Colonic mucosa (tissue), 4 donors: ENCODE data around the gene SLC7A7. TPM values are rescaled to one million over a fixed set of nuclear protein-coding genes. Genes with fewer than 3 reads are reported as not detected.

Experiments
- DNase-seq: peaks from one replicate; pipeline ENCODE4 v3.0.0-alpha.2; 2020
- H3K27ac ChIP-seq: fragments of 200-600 bp; one replicate; pipeline ENCODE4 v1.8.0; 2021
- H3K27me3 ChIP-seq: fragments of 200-600 bp; one replicate; pipeline ENCODE4 v1.8.0; 2021
- H3K36me3 ChIP-seq: fragments of 200-600 bp; one replicate; pipeline ENCODE4 v1.8.0; 2021
- H3K4me1 ChIP-seq: fragments of 200-600 bp; one replicate; pipeline ENCODE4 v1.8.0; 2021; ENCODE audit warnings: mild to moderate bottlenecking
- H3K4me3 ChIP-seq: fragments of 200-600 bp; one replicate; pipeline ENCODE4 v1.8.0; 2021
- H3K9ac ChIP-seq, 2 donors: one replicate each; pipeline ENCODE4 v1.7.0; 2013; ENCODE audit warnings: control low read depth in 2 of 2, low read depth in 2 of 2, low read length in 2 of 2
- H3K9me3 ChIP-seq: fragments of 200-600 bp; one replicate; pipeline ENCODE4 v1.8.0; 2021
- intact Hi-C: fragments of 100-400 bp; cut with DNase I; formaldehyde crosslinking; loops from one replicate; pipeline ENCODE4 v1.14.1; 2022
- total RNA-seq, 2 donors: library from RNA; stranded (reverse); fragmentation: NEBNext Ultra II Directional in 1 of 2; extraction: Animal tissue kit (Norgen Biotek cat#: 25700) in 1 of 2; gene quantifications; one replicate each; pipeline ENCODE4 v1.2.1, GENCODE V29; 2021
- TF ChIP-seq, protein P1 (sequence below): fragments of 200-600 bp; IDR thresholded peaks from one replicate; pipeline ENCODE4 v1.8.0; 2022; ENCODE audit warnings: antibody characterized with exemption, mild to moderate bottlenecking
- donor health status: healthy.
- donor health status: DM: no; HTN: no; CAD: no.
- donor health status: DM: no; HTN: no; CAD: no.

The SLC7A7 gene
- total RNA-seq, 2 donors from 2014 or later, result 2.7 to 7.0 TPM

DNA sequence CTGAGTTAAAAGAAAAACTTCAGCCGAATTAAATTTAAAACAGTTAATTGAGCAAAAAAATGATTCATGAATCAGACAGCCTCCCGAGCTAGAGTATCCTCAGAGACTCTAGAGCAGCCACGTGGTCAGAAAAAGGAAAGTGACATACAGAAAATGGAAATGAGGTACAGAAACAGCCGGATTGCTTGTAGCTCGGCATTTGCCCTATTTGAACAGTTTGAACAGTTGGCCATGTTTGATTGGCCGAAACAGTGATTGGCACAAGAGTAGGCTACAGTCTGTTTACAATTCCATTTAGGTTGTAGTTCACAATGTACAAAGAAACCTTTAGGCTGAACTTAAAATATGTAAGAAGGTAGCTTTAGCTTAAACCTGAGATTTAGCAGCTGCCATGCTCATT lies 61.6 kb downstream of the SLC7A7 start:
- Histone ChIP-seq H3K9ac (no peak overlapping the region), H3K4me1 (no peaks in the 10 kb centered on the region), H3K27me3 (no peaks in the 10 kb centered on the region), H3K27ac (no peak overlapping the region), H3K36me3 (no peaks in the 10 kb centered on the region), H3K4me3 (no peak overlapping the region), H3K9me3 (no peaks in the 10 kb centered on the region)
- intact Hi-C loops, result no loop called here
- TF ChIP-seq, protein P1, sequence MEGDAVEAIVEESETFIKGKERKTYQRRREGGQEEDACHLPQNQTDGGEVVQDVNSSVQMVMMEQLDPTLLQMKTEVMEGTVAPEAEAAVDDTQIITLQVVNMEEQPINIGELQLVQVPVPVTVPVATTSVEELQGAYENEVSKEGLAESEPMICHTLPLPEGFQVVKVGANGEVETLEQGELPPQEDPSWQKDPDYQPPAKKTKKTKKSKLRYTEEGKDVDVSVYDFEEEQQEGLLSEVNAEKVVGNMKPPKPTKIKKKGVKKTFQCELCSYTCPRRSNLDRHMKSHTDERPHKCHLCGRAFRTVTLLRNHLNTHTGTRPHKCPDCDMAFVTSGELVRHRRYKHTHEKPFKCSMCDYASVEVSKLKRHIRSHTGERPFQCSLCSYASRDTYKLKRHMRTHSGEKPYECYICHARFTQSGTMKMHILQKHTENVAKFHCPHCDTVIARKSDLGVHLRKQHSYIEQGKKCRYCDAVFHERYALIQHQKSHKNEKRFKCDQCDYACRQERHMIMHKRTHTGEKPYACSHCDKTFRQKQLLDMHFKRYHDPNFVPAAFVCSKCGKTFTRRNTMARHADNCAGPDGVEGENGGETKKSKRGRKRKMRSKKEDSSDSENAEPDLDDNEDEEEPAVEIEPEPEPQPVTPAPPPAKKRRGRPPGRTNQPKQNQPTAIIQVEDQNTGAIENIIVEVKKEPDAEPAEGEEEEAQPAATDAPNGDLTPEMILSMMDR, result no peak
- no peak for DNase-seq

GRCh38 chr14:22752422-22752821 lies 62.8 kb downstream of the SLC7A7 start:
- H3K4me1 ChIP-seq, result no peaks in the 10 kb centered on the region
- H3K9me3 ChIP-seq, result no peaks in the 10 kb centered on the region
- TF ChIP-seq, protein P1, result no peak
- DNase-seq, result no peak
- intact Hi-C loops, result no loop called here
- H3K27me3 ChIP-seq, result no peaks in the 10 kb centered on the region
- no peak overlapping the region for H3K4me3 ChIP-seq
- no peak overlapping the region for H3K27ac ChIP-seq
- H3K9ac ChIP-seq, result no peak overlapping the region
- H3K36me3 ChIP-seq, result no peaks in the 10 kb centered on the region

GRCh38 chr14:22748631-22749068 lies 66.6 kb downstream of the SLC7A7 start:
- intact Hi-C loops, result no loop called here
- H3K27ac ChIP-seq, result no peak overlapping the region
- no peak overlapping the region for H3K9ac ChIP-seq
- H3K4me1 ChIP-seq, result no peaks in the 10 kb centered on the region
- no peaks in the 10 kb centered on the region for H3K27me3 ChIP-seq
- no peaks in the 10 kb centered on the region for H3K9me3 ChIP-seq
- no peaks in the 10 kb centered on the region for H3K36me3 ChIP-seq
- TF ChIP-seq, protein P1, result no peak
- no peak overlapping the region for H3K4me3 ChIP-seq
- DNase-seq, result no peak

DNA sequence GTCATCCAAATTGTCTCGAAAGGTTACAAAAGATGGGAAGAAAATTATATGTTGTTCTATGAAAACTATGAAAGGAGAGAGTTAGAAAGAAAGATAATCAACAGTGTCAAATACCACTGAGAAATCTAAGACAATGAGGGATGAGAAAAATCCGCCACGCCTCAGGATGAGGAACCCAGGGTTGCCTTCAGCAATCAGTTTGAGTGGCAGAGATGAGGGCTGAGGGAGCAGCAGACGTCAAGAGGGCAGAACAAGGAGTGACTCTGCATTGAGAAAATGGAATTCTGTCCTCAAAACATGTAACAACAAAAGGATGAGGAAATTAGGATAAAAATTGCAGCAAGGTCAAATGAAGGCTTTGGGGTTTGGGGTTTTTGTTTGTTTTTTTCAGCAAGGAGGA lies 67.0 kb downstream of the SLC7A7 start:
- Histone ChIP-seq H3K4me3 (no peak overlapping the region), H3K27me3 (no peaks in the 10 kb centered on the region), H3K36me3 (no peaks in the 10 kb centered on the region), H3K4me1 (no peaks in the 10 kb centered on the region), H3K9me3 (no peaks in the 10 kb centered on the region), H3K27ac (no peak overlapping the region), H3K9ac (no peak overlapping the region)
- no peak for DNase-seq
- TF ChIP-seq, protein P1, result no peak
- intact Hi-C loops, result no loop called here

DNA sequence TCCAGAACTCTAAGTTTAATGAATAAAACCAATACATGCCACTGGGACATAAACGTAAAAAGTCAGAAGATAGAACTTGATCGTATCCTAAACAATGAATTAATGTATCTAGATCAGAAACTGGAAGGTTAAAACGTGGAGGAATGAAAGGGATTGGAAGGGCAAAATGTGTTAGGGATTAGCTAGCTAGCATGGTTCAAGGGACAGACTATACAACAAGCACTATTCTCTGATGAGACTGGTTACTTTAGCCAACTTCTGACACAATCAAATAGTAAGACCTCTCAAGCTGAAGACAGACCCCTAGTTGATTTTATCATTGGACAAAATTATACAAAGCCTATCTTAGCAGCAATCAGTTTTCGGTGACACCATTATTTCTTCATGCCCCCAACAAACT lies 67.5 kb downstream of the SLC7A7 start:
- intact Hi-C loops, result no loop called here
- Histone ChIP-seq H3K4me1 (no peaks in the 10 kb centered on the region), H3K27ac (no peak overlapping the region), H3K4me3 (no peak overlapping the region), H3K27me3 (no peaks in the 10 kb centered on the region), H3K36me3 (no peaks in the 10 kb centered on the region), H3K9ac (no peak overlapping the region), H3K9me3 (no peaks in the 10 kb centered on the region)
- TF ChIP-seq, protein P1, result no peak
- no peak for DNase-seq

DNA sequence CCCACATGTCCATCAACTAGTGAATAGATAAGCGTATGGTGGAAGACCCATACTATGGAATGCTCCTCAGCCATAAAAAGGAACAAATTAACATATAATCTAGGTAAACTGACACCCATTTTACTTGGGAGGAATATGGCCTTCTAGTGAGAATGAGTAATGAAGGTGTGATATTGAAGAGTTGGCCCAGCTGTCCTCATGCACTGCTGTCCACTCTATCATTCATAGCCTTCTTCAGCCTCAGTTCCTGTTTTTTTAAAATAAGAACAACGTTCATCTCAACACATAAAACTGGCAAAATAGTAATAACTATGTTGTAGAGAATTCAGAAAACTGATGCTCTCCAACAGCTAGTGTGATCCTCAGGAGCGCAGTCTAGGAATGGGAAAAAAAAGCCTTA lies 75.2 kb downstream of the SLC7A7 start:
- no peaks in the 10 kb centered on the region for H3K4me1 ChIP-seq

More for the DNA sequence above, 75.2 kb downstream of the SLC7A7 start:
- intact Hi-C loops, result no loop called here
- H3K4me3 ChIP-seq, result no peak overlapping the region
- H3K27ac ChIP-seq, result no peak overlapping the region
- DNase-seq, result no peak
- TF ChIP-seq, protein P1, result no peak
- H3K27me3 ChIP-seq, result no peaks in the 10 kb centered on the region
- no peaks in the 10 kb centered on the region for H3K36me3 ChIP-seq
- H3K9ac ChIP-seq, result no peak overlapping the region
- H3K9me3 ChIP-seq, result no peaks in the 10 kb centered on the region
